D721Med (cell line): ENCODE measurements around the gene KLF9.

Source experiments
- DNase-seq: peaks from one replicate; pipeline ENCODE4 v3.0.0; 2011; ENCODE audit warnings: low spot score; ENCODE audit not compliant: insufficient read length
- FAIRE-seq: peaks from 2 replicates; lab custom pipeline; 2011; peaks lifted over from hg19 to GRCh38; lab: Jason Lieb, UNC
- TF ChIP-seq, protein P1 (sequence below): IDR thresholded peaks from 2 replicates; pipeline ENCODE4 v1.5.1; 2012; ENCODE audit warnings: mild to moderate bottlenecking, control low read depth; ENCODE audit not compliant: insufficient read depth; ENCODE audit errors: missing control alignments

Gene KLF9

GRCh38 chr9:70425192-70425591 lies 10.7 kb upstream of the KLF9 start:
- FAIRE-seq (no peak), DNase-seq (no peak)
- TF ChIP-seq, protein P1, sequence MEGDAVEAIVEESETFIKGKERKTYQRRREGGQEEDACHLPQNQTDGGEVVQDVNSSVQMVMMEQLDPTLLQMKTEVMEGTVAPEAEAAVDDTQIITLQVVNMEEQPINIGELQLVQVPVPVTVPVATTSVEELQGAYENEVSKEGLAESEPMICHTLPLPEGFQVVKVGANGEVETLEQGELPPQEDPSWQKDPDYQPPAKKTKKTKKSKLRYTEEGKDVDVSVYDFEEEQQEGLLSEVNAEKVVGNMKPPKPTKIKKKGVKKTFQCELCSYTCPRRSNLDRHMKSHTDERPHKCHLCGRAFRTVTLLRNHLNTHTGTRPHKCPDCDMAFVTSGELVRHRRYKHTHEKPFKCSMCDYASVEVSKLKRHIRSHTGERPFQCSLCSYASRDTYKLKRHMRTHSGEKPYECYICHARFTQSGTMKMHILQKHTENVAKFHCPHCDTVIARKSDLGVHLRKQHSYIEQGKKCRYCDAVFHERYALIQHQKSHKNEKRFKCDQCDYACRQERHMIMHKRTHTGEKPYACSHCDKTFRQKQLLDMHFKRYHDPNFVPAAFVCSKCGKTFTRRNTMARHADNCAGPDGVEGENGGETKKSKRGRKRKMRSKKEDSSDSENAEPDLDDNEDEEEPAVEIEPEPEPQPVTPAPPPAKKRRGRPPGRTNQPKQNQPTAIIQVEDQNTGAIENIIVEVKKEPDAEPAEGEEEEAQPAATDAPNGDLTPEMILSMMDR, result no peak

DNA sequence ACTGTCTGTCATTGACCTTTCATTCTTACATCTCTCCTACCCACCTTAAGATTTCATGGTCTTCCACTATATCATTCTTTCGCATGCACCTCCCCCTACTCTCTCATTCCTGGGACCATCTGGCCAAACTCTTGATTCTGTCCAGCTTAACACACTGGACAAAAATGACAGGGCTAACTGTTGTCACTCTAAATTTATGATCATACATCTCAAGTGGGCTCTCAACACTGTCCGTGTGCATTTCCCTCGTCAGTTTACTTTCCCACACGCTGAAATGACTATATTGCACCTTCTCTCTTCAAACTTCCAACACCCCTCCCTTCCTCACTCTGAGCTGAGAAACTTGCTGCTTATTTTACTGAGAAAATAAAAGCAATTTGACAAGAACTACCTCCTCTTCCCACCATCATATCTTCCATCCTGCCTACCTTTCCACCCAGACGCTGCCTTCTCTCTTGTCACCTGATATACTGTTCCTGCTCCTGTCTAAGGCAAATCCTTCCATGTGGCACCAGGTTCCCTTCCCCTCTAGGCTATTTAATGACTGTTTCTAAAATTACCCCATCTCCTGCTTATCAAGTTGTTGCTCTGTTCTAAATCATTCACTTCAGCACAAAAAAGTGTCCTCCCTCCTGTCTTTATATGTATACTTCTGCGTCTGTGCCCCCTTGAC lies 8.1 kb upstream of the KLF9 start:
- FAIRE-seq (no peak), DNase-seq (no peak)
- TF ChIP-seq, protein P1, result no peak

GRCh38 chr9:70421272-70422180 lies 7.1 kb upstream of the KLF9 start:
- TF ChIP-seq, protein P1, result no peak
- DNase-seq (no peak), FAIRE-seq (no peak)

DNA sequence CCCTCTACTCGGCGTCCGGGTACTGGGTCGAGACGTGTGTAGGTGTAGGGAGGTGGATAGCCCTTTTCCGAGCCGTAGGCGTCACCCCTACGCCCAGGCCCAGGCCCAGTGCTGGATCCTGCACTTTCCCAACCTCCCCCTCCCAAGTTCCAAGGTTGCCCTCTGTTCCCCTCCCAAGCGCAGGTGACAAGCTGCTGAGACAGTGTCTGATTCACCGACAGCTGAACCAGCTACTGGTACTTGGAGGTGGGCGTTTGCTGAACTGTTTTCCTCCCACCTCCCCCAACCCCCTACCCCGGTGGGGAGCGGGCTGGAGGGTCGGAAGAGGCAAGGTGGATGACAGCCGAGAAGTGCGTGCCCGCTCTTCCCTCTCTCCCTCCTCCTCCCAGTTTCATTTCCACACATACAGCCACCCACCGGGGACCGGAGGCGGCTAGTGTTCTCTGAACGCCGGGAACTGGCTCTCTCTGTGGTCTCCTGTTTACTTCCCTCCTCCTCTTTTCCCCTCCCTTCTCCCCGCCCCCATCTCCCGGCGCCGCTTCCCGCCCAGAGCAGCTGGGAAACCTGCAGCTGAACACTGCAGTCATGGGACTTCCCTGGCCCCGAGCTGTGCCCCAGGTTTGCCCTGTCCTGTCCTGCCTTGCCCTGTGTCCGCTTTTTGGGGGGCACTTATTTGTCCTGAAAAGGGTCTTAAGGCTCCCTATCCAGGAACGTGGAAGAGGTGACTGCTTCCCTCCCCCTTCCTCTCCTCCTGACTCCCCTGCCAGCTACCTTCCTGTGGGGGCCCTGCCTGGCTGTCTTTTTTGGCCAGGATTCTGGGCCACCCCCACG lies 6.2 kb upstream of the KLF9 start:
- FAIRE-seq (no peak), DNase-seq (peak; percentile 58)
- TF ChIP-seq, protein P1, result no peak

GRCh38 chr9:70419556-70420440 lies 5.3 kb upstream of the KLF9 start:
- FAIRE-seq, result no peak
- peak; percentile 36 for DNase-seq
- TF ChIP-seq, protein P1, result no peak
